MM.1S (cell line): ENCODE results near the gene GBF1.

Source experiments
- DNase-seq: peaks from one replicate; pipeline ENCODE4 v3.0.0-alpha.2; 2015
- H2AFZ ChIP-seq: fragments of 300-600 bp; sonication (generic); 2 replicates; pipeline ENCODE4 v1.6.0; 2016; ENCODE audit warnings: antibody characterized with exemption, low read length
- H3F3A ChIP-seq: fragments of 300-600 bp; sonication (generic); 2 replicates; pipeline ENCODE4 v1.6.1; 2016; ENCODE audit warnings: mild to moderate bottlenecking, antibody characterized with exemption, low read length, moderate library complexity, mixed read lengths; ENCODE audit not compliant: insufficient read depth
- H3K27ac ChIP-seq: fragments of 300-600 bp; sonication (generic); 2 replicates; pipeline ENCODE4 v1.5.1; 2016; ENCODE audit warnings: mild to moderate bottlenecking, low read length
- H3K27me3 ChIP-seq: fragments of 300-600 bp; sonication (generic); replicated peaks from 2 replicates; pipeline ENCODE4 v1.6.0; 2016; ENCODE audit warnings: low read length; ENCODE audit not compliant: insufficient read depth
- H3K36me3 ChIP-seq: fragments of 300-600 bp; sonication (generic); replicated peaks from 2 replicates; pipeline ENCODE4 v1.6.1; 2016; ENCODE audit warnings: mild to moderate bottlenecking, low read length, mixed read lengths; ENCODE audit not compliant: insufficient read depth
- H3K4me1 ChIP-seq: fragments of 300-600 bp; sonication (generic); 2 replicates; pipeline ENCODE4 v1.6.1; 2016; ENCODE audit warnings: low read length, mixed read lengths
- H3K4me2 ChIP-seq: fragments of 300-600 bp; sonication (generic); 2 replicates; pipeline ENCODE4 v1.6.0; 2016; ENCODE audit warnings: low read depth, low read length
- H3K4me3 ChIP-seq: fragments of 300-600 bp; sonication (generic); 2 replicates; pipeline ENCODE4 v1.5.1; 2016; ENCODE audit warnings: low read length, mixed read lengths
- H3K79me2 ChIP-seq: fragments of 300-600 bp; sonication (generic); 2 replicates; pipeline ENCODE4 v1.6.1; 2016; ENCODE audit warnings: mixed run types, low read length, mixed read lengths
- H3K9ac ChIP-seq: fragments of 300-600 bp; sonication (generic); 2 replicates; pipeline ENCODE4 v1.6.1; 2016; ENCODE audit warnings: low read length, mixed read lengths
- H3K9me2 ChIP-seq: fragments of 300-600 bp; sonication (generic); replicated peaks from 2 replicates; pipeline ENCODE4 v1.6.1; 2016; ENCODE audit warnings: mild to moderate bottlenecking, low read length, mixed read lengths; ENCODE audit not compliant: insufficient read depth
- H3K9me3 ChIP-seq: fragments of 300-600 bp; sonication (generic); replicated peaks from 2 replicates; pipeline ENCODE4 v1.6.1; 2016; ENCODE audit warnings: mild to moderate bottlenecking, low read length, mixed read lengths; ENCODE audit not compliant: insufficient read depth
- H4K20me1 ChIP-seq: fragments of 300-600 bp; sonication (generic); 2 replicates; pipeline ENCODE4 v1.6.1; 2016; ENCODE audit warnings: mild to moderate bottlenecking, low read length, moderate library complexity, mixed read lengths; ENCODE audit not compliant: insufficient read depth
- EZH2 ChIP-seq: fragments of 300-600 bp; sonication (generic); optimal IDR thresholded peaks from 2 replicates; pipeline ENCODE3; 2017; ENCODE audit warnings: low read depth, mild to moderate bottlenecking, antibody characterized with exemption, low read length, mixed read lengths
- EZH2phosphoT487 ChIP-seq: fragments of 300-600 bp; sonication (generic); IDR thresholded peaks from 2 replicates; pipeline ENCODE4 v1.6.1; 2018; ENCODE audit warnings: antibody characterized with exemption, low read length
- TF ChIP-seq, protein P1 (sequence below): fragments of 300-600 bp; sonication (generic); IDR thresholded peaks from 2 replicates; pipeline ENCODE4 v1.5.1; 2016; ENCODE audit warnings: antibody characterized with exemption, low read length, mixed read lengths

The GBF1 gene

DNA sequence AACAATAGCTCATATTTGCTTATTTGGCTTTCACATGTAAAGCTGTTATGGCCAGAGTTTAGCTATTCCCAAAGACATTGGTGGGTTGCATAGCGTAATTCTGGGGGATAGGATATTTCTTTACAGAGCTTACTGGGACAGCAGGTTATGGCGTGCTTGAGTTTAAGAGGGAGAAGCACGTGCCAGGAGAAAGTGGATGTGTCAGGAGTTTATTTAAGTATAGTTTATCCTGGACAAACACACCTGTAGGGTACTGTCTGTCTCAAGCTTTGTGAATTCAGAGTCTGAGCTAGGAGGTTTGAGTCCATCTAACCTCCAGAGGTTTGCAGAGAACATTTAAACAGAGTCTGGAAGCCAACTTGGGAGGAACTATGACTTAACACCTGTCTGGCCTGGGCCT is 21.3 kb downstream of the GBF1 start:
- H3K36me3 ChIP-seq, result no peaks in the 10 kb centered on the region
- H3K27me3 ChIP-seq, result no peaks in the 10 kb centered on the region
- no peaks in the 10 kb centered on the region for H3K9me2 ChIP-seq
- no peak for TF ChIP-seq EZH2
- TF ChIP-seq EZH2phosphoT487, result no peak
- TF ChIP-seq, protein P1, sequence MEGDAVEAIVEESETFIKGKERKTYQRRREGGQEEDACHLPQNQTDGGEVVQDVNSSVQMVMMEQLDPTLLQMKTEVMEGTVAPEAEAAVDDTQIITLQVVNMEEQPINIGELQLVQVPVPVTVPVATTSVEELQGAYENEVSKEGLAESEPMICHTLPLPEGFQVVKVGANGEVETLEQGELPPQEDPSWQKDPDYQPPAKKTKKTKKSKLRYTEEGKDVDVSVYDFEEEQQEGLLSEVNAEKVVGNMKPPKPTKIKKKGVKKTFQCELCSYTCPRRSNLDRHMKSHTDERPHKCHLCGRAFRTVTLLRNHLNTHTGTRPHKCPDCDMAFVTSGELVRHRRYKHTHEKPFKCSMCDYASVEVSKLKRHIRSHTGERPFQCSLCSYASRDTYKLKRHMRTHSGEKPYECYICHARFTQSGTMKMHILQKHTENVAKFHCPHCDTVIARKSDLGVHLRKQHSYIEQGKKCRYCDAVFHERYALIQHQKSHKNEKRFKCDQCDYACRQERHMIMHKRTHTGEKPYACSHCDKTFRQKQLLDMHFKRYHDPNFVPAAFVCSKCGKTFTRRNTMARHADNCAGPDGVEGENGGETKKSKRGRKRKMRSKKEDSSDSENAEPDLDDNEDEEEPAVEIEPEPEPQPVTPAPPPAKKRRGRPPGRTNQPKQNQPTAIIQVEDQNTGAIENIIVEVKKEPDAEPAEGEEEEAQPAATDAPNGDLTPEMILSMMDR, result no peak
- no peak overlapping the region for H2AFZ ChIP-seq
- H3K4me1 ChIP-seq, result no peaks in the 10 kb centered on the region
- no peaks in the 10 kb centered on the region for H3K9me3 ChIP-seq
- peaks cover 90% of the 10 kb centered on the region for H3K79me2 ChIP-seq
- no peak overlapping the region for H3K4me2 ChIP-seq
- no peak overlapping the region for H3K9ac ChIP-seq
- no peak overlapping the region for H3K4me3 ChIP-seq
- peaks cover 7% of the 10 kb centered on the region; the same call in 1 of the 2 replicates for H4K20me1 ChIP-seq
- no peak overlapping the region for H3K27ac ChIP-seq
- DNase-seq, result no peak
- H3F3A ChIP-seq, result no peaks in the 10 kb centered on the region

DNA sequence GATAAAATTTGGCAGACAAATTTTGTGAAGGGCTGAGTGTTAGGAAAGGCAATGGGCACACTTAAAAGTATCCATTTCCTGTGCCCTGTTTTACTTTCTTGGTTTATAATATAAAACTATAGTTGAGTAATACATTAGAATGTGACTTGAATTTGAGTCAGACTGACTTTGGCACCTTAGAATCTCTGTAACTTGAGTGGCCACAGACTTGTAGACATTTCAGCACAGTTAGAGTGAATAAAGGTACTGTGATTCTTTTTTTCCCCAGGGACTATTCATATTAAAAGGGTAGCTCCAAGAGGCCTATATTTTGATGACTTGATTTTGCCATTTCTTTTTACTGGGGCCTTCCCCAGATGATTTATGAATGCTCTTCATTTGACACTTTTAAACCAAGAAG is 22.4 kb downstream of the GBF1 start:
- Histone ChIP-seq H3K9me3 (no peaks in the 10 kb centered on the region), H2AFZ (no peak overlapping the region), H3K36me3 (no peaks in the 10 kb centered on the region), H3K9ac (no peak overlapping the region), H3K79me2 (peaks cover 90% of the 10 kb centered on the region), H3K4me1 (no peaks in the 10 kb centered on the region), H3F3A (no peaks in the 10 kb centered on the region), H3K27me3 (no peaks in the 10 kb centered on the region), H3K4me3 (no peak overlapping the region), H3K9me2 (no peaks in the 10 kb centered on the region), H3K27ac (no peak overlapping the region), H4K20me1 (peaks cover 7% of the 10 kb centered on the region; the same call in 1 of the 2 replicates), H3K4me2 (no peak overlapping the region)
- DNase-seq, result no peak
- TF ChIP-seq EZH2 (no peak), EZH2phosphoT487 (no peak)
- TF ChIP-seq, protein P1, result no peak

DNA sequence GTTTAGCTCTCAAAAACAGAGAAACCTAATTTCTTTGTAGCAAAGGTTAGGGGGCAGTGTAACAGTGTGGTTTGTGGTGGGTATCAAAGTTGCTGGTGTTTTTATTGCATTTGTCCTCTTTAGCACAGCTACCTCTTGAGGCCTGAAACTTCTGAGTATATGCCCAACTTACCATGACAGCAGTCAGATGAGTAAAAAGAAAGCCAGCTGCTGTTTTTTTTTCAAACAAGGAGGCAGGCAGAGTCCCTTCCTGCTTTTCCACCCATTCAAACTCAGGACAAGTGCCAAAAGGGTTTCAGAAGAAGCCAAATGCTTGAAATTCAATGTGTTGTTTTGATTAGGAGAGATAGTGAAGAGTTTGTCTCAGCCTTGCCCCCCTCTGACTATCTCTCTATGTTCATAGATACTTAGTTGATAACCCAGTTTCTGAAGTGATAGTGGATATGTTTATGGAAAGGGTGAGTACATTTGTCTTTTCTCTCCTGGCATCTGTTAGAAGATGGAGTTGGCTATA is 23.1 kb downstream of the GBF1 start:
- no peak overlapping the region for H2AFZ ChIP-seq
- no peaks in the 10 kb centered on the region for H3F3A ChIP-seq
- H3K27ac ChIP-seq, result no peak overlapping the region
- no peak overlapping the region for H3K9ac ChIP-seq
- H3K4me1 ChIP-seq, result no peaks in the 10 kb centered on the region
- H4K20me1 ChIP-seq, result peaks cover 7% of the 10 kb centered on the region; the same call in 1 of the 2 replicates
- DNase-seq, result no peak
- H3K9me2 ChIP-seq, result no peaks in the 10 kb centered on the region
- H3K27me3 ChIP-seq, result no peaks in the 10 kb centered on the region
- no peak overlapping the region for H3K4me2 ChIP-seq
- TF ChIP-seq EZH2phosphoT487, result no peak
- TF ChIP-seq, protein P1, result no peak
- TF ChIP-seq EZH2, result no peak
- H3K9me3 ChIP-seq, result no peaks in the 10 kb centered on the region
- peaks cover 89% of the 10 kb centered on the region for H3K79me2 ChIP-seq
- H3K36me3 ChIP-seq, result no peaks in the 10 kb centered on the region
- H3K4me3 ChIP-seq, result no peak overlapping the region
